ENCODE results near the gene HDAC11. TPM values are rescaled to one million over a fixed set of nuclear protein-coding genes. Genes with fewer than 3 reads are reported as not detected.

HDAC11 gene
- total RNA-seq, 1 donor = 2.3 TPM

DNA sequence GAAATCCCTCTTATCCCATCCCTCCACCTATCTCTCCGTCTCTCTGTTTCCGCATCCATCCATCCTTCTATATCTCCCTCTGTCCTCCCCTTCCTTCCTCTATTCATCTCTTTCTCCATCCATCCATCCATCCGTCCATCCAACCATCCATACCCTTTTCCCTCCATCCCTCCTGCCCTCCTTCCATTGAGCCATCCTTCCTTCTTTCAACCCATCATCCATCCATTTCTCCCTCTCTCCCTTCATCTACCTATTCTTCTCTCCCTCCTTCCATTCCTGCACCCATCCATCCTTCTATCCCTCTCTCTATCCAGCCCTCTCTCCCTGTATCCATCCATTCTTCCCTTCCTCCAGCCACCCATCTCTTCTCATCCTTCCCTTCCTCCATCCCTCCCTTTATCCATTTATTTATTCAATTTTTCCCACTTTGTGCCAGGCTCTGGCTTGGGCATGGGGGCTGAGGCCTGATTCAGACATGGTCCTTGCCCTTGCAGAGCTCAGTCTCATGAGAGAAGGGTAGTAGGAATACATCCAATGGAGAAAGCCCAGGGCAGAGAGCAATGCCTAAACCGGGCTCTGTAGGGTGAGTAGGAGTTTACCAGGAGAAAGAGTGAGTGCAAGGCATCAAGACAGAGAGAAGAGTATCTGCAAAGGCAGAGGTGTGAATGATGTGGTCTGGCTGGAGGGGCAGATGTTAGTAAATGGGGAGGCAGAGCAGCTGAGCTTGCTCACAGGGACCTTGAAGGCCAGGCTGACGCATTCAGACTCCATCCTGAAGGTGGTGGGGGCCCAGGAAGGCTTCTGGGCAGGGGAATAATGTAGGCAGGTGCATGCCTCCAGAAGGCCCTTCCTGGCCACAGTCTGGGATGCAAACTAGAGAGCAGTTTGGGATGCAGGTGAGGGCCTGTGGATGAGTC lies 49.3 kb downstream of the HDAC11 start:
- Histone ChIP-seq H3K4me3 (ENCODE audit: low read length) (no peak overlapping the region), H3K4me1 (ENCODE audit: insufficient read depth, low read length) (no peaks in the 10 kb centered on the region), H3K27me3 (ENCODE audit: insufficient read depth, low read length) (no peaks in the 10 kb centered on the region), H3K9me3 (ENCODE audit: low read depth, low read length) (no peaks in the 10 kb centered on the region)

DNA sequence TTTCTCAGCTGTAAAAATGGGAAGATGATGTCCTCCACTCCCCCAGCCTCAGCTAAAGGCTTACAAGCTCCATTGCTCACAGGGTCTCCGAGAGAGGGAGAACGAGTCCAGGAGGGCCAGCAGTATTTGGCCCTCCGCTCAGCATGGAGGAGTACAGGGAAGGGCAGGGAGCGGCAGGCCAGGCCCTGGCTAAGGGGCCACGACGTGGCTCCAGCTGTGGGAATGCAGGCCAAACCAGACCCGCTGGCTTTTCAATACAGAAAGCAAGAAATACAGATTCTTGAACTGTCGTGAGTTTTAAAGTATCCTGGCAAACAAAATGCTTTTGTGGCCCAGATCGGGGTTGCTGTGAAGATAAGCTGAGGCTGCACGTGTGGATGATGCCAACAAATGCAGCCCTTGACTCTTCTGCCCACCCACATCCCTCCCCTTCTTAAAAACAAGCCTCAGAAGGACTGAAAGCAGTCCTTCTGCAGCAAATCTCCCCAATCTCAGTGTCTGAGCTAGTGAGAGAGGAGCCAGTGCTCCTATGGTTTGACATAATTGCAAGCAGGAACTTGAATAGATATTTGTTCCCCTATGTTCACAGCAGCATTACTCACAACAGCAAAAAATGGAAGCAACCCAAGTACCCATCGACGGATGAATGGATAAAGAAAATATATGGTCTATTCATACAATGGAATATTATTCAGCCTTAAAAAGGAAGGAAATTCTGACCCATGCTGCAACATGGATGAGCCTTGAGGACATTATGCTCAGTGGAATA lies 50.3 kb downstream of the HDAC11 start:
- no peaks in the 10 kb centered on the region for H3K9me3 ChIP-seq (ENCODE audit: low read depth, low read length)
- H3K27me3 ChIP-seq (ENCODE audit: insufficient read depth, low read length) = no peaks in the 10 kb centered on the region
- H3K4me3 ChIP-seq (ENCODE audit: low read length) = no peak overlapping the region
- no peaks in the 10 kb centered on the region for H3K4me1 ChIP-seq (ENCODE audit: insufficient read depth, low read length)

DNA sequence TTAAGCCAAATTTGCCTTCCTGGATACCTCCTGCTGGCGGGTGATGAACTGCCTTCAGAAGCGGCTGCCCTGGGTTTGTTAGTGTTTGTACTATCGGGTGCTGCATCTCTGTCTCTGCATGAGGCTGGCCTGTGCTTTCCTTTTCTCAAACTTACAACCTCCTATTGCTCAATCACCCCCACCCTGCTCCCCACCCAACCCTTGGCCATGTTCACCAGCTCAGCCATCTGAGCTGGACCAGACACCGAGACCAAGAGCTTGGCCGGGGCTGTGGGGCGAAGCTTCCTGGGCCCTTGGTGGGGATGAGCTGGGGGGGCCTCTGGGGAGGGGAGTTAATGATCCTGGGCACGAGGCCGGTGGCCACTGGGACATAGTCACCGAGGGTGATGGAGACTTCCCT lies 52.0 kb downstream of the HDAC11 start:
- no peak overlapping the region for H3K4me3 ChIP-seq (ENCODE audit: low read length)
- H3K9me3 ChIP-seq (ENCODE audit: low read depth, low read length) = no peaks in the 10 kb centered on the region
- no peaks in the 10 kb centered on the region for H3K4me1 ChIP-seq (ENCODE audit: insufficient read depth, low read length)
- no peaks in the 10 kb centered on the region for H3K27me3 ChIP-seq (ENCODE audit: insufficient read depth, low read length)

DNA sequence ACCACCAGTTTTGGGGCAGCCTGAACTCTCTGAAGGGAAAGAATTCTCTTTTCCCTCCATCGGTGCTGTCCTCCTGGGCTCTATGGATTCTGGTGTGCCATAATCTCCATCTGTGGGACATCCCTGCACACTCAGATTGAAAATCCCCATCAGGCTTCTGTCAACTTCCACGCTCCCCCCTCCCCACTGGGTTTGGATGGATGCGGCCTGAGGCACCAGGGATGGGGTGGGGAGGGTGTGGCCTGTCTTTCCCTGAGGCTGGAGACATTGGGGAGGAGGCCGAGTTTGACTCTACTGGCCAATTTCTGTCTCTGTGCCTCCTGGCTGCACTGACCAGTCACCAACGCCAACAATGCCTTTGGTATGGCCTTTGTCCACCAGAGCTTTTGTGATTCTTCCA lies 52.5 kb downstream of the HDAC11 start:
- no peak overlapping the region for H3K4me3 ChIP-seq (ENCODE audit: low read length)
- H3K9me3 ChIP-seq (ENCODE audit: low read depth, low read length) = no peaks in the 10 kb centered on the region
- H3K4me1 ChIP-seq (ENCODE audit: insufficient read depth, low read length) = no peaks in the 10 kb centered on the region
- H3K27me3 ChIP-seq (ENCODE audit: insufficient read depth, low read length) = no peaks in the 10 kb centered on the region

DNA sequence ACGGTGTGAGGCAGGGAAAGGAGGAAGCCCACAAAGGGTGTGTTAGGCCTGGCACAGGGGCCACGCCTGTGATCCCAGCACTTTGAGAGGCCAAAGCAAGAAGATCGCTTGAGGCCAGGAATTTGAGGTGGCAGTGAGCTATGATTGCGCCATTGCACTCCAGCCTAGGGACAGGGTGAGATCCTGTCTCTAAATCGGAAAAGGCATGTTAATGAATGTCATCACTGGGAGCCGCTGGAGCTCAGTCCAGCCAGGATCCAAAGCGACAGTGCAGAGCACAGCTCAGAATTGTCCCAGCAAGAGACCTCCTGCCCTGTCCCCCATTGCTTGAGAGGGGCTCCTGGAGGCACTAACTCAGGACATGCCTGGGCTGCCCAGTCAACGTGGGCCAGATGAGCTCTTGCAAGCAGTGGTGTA lies 53.8 kb downstream of the HDAC11 start:
- H3K27me3 ChIP-seq (ENCODE audit: insufficient read depth, low read length) = no peaks in the 10 kb centered on the region
- no peaks in the 10 kb centered on the region for H3K4me1 ChIP-seq (ENCODE audit: insufficient read depth, low read length)
- H3K9me3 ChIP-seq (ENCODE audit: low read depth, low read length) = no peaks in the 10 kb centered on the region
- H3K4me3 ChIP-seq (ENCODE audit: low read length) = no peak overlapping the region

DNA sequence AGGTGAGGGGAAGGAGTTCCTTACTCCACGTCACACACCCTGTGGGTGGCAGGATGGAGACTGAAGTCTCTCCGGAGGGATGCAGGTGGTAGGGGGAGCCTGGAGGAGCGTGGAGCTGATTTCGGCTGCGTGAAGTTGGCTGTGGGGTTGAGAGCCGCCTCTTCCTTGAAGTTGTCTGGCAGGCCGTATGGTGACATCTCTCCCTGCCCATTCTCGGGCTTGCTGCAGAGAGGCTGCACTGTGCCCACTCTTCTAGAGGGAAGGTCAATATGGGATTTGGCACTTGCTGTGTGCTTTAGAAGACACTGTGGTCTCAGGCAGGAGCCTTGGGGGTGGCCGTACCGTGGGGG lies 55.4 kb downstream of the HDAC11 start:
- Histone ChIP-seq H3K9me3 (ENCODE audit: low read depth, low read length) (no peaks in the 10 kb centered on the region), H3K4me1 (ENCODE audit: insufficient read depth, low read length) (no peaks in the 10 kb centered on the region), H3K4me3 (ENCODE audit: low read length) (no peak overlapping the region), H3K27me3 (ENCODE audit: insufficient read depth, low read length) (no peaks in the 10 kb centered on the region)

DNA sequence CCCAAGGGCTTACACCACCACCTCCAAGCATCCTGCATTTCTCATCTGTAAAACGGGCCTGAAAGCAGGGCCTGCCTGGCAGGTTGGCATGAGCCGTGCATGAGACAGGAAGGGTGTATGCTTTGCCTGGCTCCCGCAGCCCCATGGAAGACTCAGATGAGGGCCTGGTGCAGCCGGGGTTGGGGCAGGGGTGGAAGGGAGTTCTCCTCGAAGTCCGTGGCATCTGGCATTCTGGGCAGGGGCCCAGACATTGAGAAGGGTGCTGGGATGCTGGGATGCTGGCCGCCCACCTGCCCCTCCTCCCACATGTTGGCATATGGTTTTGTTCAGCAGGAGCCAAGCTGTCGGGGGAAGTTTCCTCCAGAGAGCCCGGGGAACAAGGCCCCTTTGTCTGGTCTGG lies 55.8 kb downstream of the HDAC11 start:
- Histone ChIP-seq H3K27me3 (ENCODE audit: insufficient read depth, low read length) (no peaks in the 10 kb centered on the region), H3K4me3 (ENCODE audit: low read length) (no peak overlapping the region), H3K4me1 (ENCODE audit: insufficient read depth, low read length) (no peaks in the 10 kb centered on the region), H3K9me3 (ENCODE audit: low read depth, low read length) (no peaks in the 10 kb centered on the region)

DNA sequence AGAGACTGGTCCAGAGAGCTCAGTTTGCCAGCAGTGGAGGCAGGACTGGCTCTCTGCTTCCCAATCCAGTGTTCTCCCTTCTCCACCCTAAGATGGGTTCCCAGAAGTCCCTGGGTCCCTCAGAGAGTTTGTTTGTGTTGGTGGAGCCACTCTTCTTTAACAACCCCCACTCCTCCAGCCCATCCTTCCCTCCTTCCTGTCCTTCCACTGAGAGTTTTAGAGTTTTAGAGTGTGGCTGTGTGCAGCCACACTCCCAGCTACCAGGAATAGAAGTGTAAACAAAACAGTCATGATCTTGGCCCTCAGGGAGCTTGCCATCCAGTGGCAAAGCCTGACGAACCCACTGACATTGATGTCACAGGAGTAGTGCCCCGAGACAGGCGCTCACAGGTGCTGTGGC lies 56.3 kb downstream of the HDAC11 start:
- H3K9me3 ChIP-seq (ENCODE audit: low read depth, low read length) = no peaks in the 10 kb centered on the region
- no peak overlapping the region for H3K4me3 ChIP-seq (ENCODE audit: low read length)
- no peaks in the 10 kb centered on the region for H3K4me1 ChIP-seq (ENCODE audit: insufficient read depth, low read length)
- H3K27me3 ChIP-seq (ENCODE audit: insufficient read depth, low read length) = no peaks in the 10 kb centered on the region

DNA sequence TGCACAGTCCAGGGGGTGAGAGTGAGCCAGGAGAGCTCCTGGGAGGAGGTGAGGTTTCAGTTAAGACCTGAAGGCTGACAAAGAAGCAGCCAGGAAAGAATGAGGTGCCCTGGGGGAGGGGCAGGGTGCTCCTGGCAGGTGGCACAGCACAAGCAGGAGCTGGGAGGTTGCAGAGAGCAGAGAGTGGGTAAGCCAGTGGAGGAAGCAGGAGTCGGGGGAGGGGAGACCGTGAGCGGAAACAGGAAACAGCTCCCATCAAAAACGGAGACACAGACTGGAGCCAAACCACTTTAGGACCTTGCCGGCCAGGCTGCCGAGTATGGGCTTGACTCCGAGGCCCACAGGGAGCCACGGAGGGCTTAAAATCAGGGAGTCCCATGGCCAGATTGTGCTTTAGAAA lies 56.7 kb downstream of the HDAC11 start:
- no peaks in the 10 kb centered on the region for H3K9me3 ChIP-seq (ENCODE audit: low read depth, low read length)
- H3K27me3 ChIP-seq (ENCODE audit: insufficient read depth, low read length) = no peaks in the 10 kb centered on the region
- H3K4me3 ChIP-seq (ENCODE audit: low read length) = no peak overlapping the region
- no peaks in the 10 kb centered on the region for H3K4me1 ChIP-seq (ENCODE audit: insufficient read depth, low read length)

DNA sequence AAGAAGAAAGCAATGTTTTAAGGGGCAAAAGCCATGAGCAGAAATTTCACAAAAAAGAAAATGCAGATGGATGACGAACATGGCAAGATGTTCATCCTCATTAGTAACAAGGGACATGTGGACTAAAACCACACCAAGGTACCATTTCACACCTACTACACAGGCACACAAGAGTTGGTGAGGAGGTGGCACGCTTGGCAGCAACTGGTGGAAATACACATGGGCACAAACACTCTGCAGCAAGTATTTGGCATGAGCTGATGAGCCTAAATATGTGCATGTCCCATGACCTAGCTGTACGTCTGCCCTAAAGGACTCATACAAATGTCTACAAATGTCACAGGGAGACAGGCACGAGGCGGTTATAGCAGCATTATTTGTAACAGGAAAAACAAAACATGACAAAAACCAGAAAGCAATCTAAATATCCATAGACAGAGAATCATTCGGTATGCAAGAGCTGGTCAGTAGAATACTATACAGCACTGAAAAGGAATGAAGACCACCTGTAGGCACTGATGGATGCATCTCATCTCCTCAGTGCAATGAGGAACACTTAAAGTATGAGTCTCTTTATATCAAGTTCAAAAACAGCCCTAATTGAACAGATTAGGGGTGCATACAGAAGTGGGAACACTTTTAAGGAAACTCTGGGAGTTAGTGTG lies 57.3 kb downstream of the HDAC11 start:
- no peak overlapping the region for H3K4me3 ChIP-seq (ENCODE audit: low read length)
- no peaks in the 10 kb centered on the region for H3K27me3 ChIP-seq (ENCODE audit: insufficient read depth, low read length)
- no peaks in the 10 kb centered on the region for H3K4me1 ChIP-seq (ENCODE audit: insufficient read depth, low read length)
- H3K9me3 ChIP-seq (ENCODE audit: low read depth, low read length) = no peaks in the 10 kb centered on the region

DNA sequence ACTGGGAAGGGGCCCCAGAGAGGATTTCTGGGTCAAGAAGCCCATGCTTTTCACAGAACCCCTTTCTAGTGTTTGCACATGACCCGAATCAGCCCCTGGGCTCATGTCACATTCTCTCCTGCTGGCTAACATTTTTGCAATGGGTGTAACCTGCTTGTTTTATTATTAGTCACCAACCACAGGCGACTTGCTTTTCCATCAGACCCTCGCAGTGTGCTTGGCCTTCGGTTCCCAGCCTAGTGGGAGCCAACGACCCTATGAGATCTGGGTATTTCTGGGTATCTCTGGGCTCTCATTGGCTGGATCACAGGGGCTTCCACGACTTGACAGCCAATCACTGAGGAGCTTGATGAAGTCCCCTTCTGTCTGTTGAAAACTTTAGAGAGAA lies 57.8 kb downstream of the HDAC11 start:
- H3K4me1 ChIP-seq (ENCODE audit: insufficient read depth, low read length) = no peaks in the 10 kb centered on the region
- no peaks in the 10 kb centered on the region for H3K9me3 ChIP-seq (ENCODE audit: low read depth, low read length)
- no peaks in the 10 kb centered on the region for H3K27me3 ChIP-seq (ENCODE audit: insufficient read depth, low read length)
- no peak overlapping the region for H3K4me3 ChIP-seq (ENCODE audit: low read length)

DNA sequence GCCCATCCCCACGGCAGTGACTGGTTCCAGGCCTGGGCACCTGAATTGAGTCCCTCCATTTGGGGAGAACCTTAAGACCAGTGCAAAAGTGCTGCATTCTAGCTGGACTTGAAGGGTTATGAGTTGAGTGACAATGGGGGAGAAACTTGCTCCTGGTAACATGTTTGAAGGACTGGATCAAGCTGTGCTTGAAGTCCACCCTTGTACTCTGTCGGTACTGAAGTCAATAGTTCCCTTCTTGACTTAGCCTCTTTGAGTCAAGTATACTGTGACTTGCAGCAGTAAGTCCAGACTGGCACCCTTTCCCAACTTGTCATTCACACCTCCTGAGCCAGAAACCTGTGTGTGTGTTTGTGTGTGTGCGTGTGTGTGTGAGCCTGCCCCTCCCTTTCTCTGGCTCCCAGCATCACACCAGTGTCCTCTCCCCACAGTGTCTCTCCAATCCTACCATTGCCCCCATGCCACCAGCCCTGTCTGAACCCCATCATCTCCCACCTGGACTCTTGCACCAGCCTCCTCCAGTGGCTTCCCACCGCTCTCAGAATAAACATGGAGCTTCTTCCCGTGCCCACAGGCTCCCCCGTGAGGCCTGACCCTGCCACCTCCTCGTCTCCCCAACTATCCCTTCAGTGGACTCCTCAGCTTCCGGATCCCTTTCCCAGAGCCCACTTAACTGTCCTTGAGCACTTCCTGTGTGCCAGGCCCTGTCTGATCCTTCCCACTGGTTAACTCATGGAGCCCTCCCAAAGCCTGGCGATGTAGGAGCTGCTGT lies 58.6 kb downstream of the HDAC11 start:
- H3K9me3 ChIP-seq (ENCODE audit: low read depth, low read length) = no peaks in the 10 kb centered on the region
- H3K4me3 ChIP-seq (ENCODE audit: low read length) = no peak overlapping the region
- H3K27me3 ChIP-seq (ENCODE audit: insufficient read depth, low read length) = no peaks in the 10 kb centered on the region
- no peaks in the 10 kb centered on the region for H3K4me1 ChIP-seq (ENCODE audit: insufficient read depth, low read length)

DNA sequence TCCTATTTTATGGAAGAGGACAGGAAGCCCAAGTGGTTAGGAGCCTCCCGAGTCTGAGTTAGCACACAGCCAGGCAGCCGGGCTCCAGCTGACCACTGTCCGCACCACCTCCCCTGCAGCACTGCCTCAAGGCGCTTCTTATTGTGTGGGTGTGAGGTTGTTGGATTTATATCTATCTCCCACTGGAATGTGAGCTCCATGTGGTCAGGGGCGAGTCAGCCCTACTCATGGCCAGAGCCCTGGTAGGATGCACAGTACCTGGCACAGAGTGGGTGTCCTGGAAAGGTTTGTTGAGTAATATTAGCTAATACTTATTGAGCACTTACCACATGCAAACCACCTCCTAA lies 59.2 kb downstream of the HDAC11 start:
- Histone ChIP-seq H3K4me3 (ENCODE audit: low read length) (no peak overlapping the region), H3K27me3 (ENCODE audit: insufficient read depth, low read length) (no peaks in the 10 kb centered on the region), H3K9me3 (ENCODE audit: low read depth, low read length) (no peaks in the 10 kb centered on the region), H3K4me1 (ENCODE audit: insufficient read depth, low read length) (no peaks in the 10 kb centered on the region)

DNA sequence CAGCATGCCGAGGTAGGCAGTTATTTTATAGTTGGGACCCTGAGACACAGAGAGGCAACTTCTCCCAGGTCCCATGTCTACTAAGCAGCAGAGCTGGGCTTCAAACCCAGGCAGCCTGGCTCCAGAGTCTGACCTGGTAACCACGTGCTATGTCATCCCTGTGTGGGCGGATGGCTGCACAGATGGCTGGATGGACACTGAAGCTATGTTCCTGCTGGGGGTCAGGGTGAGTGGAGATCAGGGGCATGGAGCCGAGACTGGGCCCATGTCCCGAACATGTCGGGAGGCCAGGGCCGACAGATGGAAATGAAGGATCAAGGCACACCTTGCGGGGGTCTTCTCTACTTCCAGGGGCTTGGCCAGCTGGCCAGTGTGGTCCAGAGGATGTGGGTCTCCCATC lies 59.6 kb downstream of the HDAC11 start:
- no peaks in the 10 kb centered on the region for H3K27me3 ChIP-seq (ENCODE audit: insufficient read depth, low read length)
- H3K4me1 ChIP-seq (ENCODE audit: insufficient read depth, low read length) = no peaks in the 10 kb centered on the region
- no peaks in the 10 kb centered on the region for H3K9me3 ChIP-seq (ENCODE audit: low read depth, low read length)
- no peak overlapping the region for H3K4me3 ChIP-seq (ENCODE audit: low read length)
